ENCODE measurements around the gene PDCL2.

DNA sequence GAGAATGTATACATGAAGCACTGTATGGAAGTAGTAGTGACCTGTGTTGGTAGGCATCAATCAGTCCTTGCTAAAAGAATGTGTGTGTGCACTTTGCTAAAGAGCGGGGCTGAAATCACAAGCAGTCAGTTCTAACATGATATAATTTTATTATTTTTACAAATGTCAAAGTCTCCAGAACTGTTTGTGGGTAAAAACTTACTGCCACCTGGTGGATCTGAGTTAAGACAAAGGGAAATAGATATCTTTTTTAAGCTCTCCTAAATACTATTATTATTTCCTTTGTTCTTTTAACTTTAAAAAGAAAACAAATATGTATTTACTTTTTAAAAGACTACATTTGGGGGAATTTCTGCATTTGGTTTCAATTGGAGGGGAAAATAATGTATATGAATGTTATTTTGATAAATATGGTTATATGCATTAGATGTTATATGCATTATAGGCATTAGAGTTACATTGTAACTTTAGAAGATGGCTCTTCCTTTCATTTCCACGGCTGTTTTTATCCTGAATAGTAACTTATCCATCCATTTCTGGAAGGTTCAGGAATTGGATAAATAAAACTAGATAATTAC is 37.5 kb downstream of the PDCL2 start:
- TF ChIP-seq POLR2A (IDR thresholded peaks at IDR 0.05): no peak
- TF ChIP-seq CTCF (IDR thresholded peaks at IDR 0.05): peak in 4 of 6 experiments; percentile 31 to 51 (median 48)

Data from Peyer's patch (tissue), 4 donors.